SK-N-SH (cell line): ENCODE data around the gene ZNF511. TPM values are rescaled to one million over a fixed set of nuclear protein-coding genes. Genes with fewer than 3 reads are reported as not detected.

ENCODE experiments used
- CTCF ChIA-PET: fragments of 300-600, 350-600 bp; formaldehyde crosslinking; extraction: SDS; loops from one replicate; lab custom pipeline; 2021; lab: Yijun Ruan, JAX
- POLR2A ChIA-PET: fragments of 350-600 bp; sonication (Branson Sonifier 250); formaldehyde crosslinking; extraction: SDS; loops from one replicate; lab custom pipeline; 2020; ENCODE audit warnings: antibody characterized with exemption, inconsistent platforms; lab: Yijun Ruan, JAX
- DNase-seq: peaks from one replicate; pipeline ENCODE4 v3.0.0; 2012
- H2AFZ ChIP-seq: fragments of 200-600 bp; sonication (generic); 2 replicates; pipeline ENCODE4 v1.8.1; 2016; ENCODE audit warnings: antibody characterized with exemption, mild to moderate bottlenecking, low read depth
- H3F3A ChIP-seq: fragments of 200-600 bp; sonication (generic); replicated peaks from 2 replicates; pipeline ENCODE3; 2016; ENCODE audit warnings: antibody characterized with exemption, mild to moderate bottlenecking; ENCODE audit not compliant: insufficient read depth
- H3K27ac ChIP-seq, 2 experiments: fragments of 200-500 bp in 1 of 2; fragments of 200-600 bp in 1 of 2; sonication (Bioruptor generic) in 1 of 2; sonication (generic), shearing (Covaris generic) in 1 of 2; 2 replicates each; pipeline versions ENCODE4 v1.5.1 to v1.6.1; 2014 to 2016; ENCODE audit warnings: low read depth in 2 of 2, inconsistent platforms in 1 of 2, low read length in 1 of 2, mild to moderate bottlenecking in 1 of 2, mixed read lengths in 1 of 2
- H3K27me3 ChIP-seq: fragments of 200-600 bp; sonication (generic), shearing (Covaris generic); 2 replicates; pipeline ENCODE4 v1.6.1; 2016; ENCODE audit warnings: mixed run types; ENCODE audit not compliant: insufficient read depth
- H3K36me3 ChIP-seq, 2 experiments: fragments of 200-500 bp in 1 of 2; fragments of 200-600 bp in 1 of 2; sonication (Bioruptor generic) in 1 of 2; sonication (generic) in 1 of 2; replicated peaks in 1 of 2; 2 replicates each; pipeline versions ENCODE3 to v1.5.1; 2014 to 2016; ENCODE audit warnings: low read length in 1 of 2, mild to moderate bottlenecking in 1 of 2; ENCODE audit not compliant: insufficient read depth in 2 of 2, control insufficient read depth in 1 of 2
- H3K4me1 ChIP-seq, 2 experiments: fragments of 200-500 bp in 1 of 2; fragments of 200-600 bp in 1 of 2; sonication (Bioruptor generic) in 1 of 2; sonication (generic), shearing (Covaris generic) in 1 of 2; 2 replicates each; pipeline versions ENCODE4 v1.5.1 to v1.6.1; 2014 to 2016; ENCODE audit warnings: low read depth in 1 of 2, low read length in 1 of 2, mixed run types in 1 of 2; ENCODE audit not compliant: insufficient read depth in 2 of 2, control insufficient read depth in 1 of 2
- H3K4me2 ChIP-seq: fragments of 200-600 bp; sonication (generic), shearing (Covaris generic); 2 replicates; pipeline ENCODE4 v1.6.1; 2017; ENCODE audit warnings: mixed run types
- H3K4me3 ChIP-seq, 2 experiments: fragments of 200-500 bp in 1 of 2; fragments of 200-600 bp in 1 of 2; sonication (Bioruptor generic) in 1 of 2; sonication (generic), shearing (Covaris generic) in 1 of 2; 2 replicates each; pipeline versions ENCODE4 v1.5.1 to v1.8.1; 2014 to 2016; ENCODE audit warnings: low read depth in 2 of 2, inconsistent platforms in 1 of 2, low read length in 1 of 2, mild to moderate bottlenecking in 1 of 2, mixed read lengths in 1 of 2, moderate library complexity in 1 of 2
- H3K79me2 ChIP-seq: fragments of 200-600 bp; sonication (generic); 2 replicates; pipeline ENCODE4 v1.8.1; 2017; ENCODE audit warnings: mild to moderate bottlenecking; ENCODE audit not compliant: insufficient read depth
- H3K9ac ChIP-seq: fragments of 200-600 bp; sonication (generic); 2 replicates; pipeline ENCODE4 v1.6.1; 2017; ENCODE audit warnings: mixed run types
- H3K9me2 ChIP-seq: fragments of 200-600 bp; sonication (generic); 2 replicates; pipeline ENCODE4 v1.6.1; 2017; ENCODE audit warnings: mixed run types
- H3K9me3 ChIP-seq: fragments of 200-600 bp; sonication (generic); 2 replicates; pipeline ENCODE4 v1.6.1; 2017; ENCODE audit warnings: mixed run types, mild to moderate bottlenecking, moderate library complexity
- H4K20me1 ChIP-seq: fragments of 200-600 bp; sonication (generic); 2 replicates; pipeline ENCODE4 v1.6.1; 2017; ENCODE audit warnings: mild to moderate bottlenecking, mixed run types; ENCODE audit not compliant: insufficient read depth
- FOSL2 ChIP-seq: IDR thresholded peaks from 2 replicates; pipeline ENCODE4 v1.4.0; 2012; ENCODE audit warnings: low read depth, mild to moderate bottlenecking, moderate library complexity, borderline replicate concordance
- FOXJ3 ChIP-seq: sonication (generic); formaldehyde crosslinking; IDR thresholded peaks from 2 replicates; pipeline ENCODE4 v1.5.1; 2020; ENCODE audit warnings: mild to moderate bottlenecking, missing genetic modification reagents
- FOXM1 ChIP-seq: IDR thresholded peaks from 2 replicates; pipeline ENCODE4 v1.4.0; 2012; ENCODE audit warnings: low read depth, mild to moderate bottlenecking
- GABPA ChIP-seq: IDR thresholded peaks from 2 replicates; pipeline ENCODE4 v1.4.0; 2012; ENCODE audit warnings: low read depth, mild to moderate bottlenecking
- MEF2A ChIP-seq: IDR thresholded peaks from 2 replicates; pipeline ENCODE4 v1.4.0; 2012; ENCODE audit warnings: low read depth, borderline replicate concordance
- MXI1 ChIP-seq: IDR thresholded peaks from 2 replicates; pipeline ENCODE4 v1.6.1; 2012; ENCODE audit warnings: mild to moderate bottlenecking, low read depth, low read length, improper control_type of control experiment
- NFIC ChIP-seq: IDR thresholded peaks from 2 replicates; pipeline ENCODE4 v1.4.0; 2012; ENCODE audit warnings: borderline replicate concordance
- POLR2AphosphoS5 ChIP-seq: IDR thresholded peaks from 2 replicates; pipeline ENCODE4 v1.6.1; 2012; ENCODE audit warnings: low read depth, low read length
- RFX5 ChIP-seq: IDR thresholded peaks from 2 replicates; pipeline ENCODE4 v1.6.1; 2012; ENCODE audit warnings: mild to moderate bottlenecking, improper control_type of control experiment, low read length
- SIN3A ChIP-seq: IDR thresholded peaks from 2 replicates; pipeline ENCODE4 v1.6.1; 2012; ENCODE audit warnings: low read depth, mild to moderate bottlenecking, low read length, moderate library complexity, borderline replicate concordance
- SMC3 ChIP-seq: IDR thresholded peaks from 2 replicates; pipeline ENCODE4 v1.6.1; 2012; ENCODE audit warnings: low read depth, low read length, improper control_type of control experiment
- TAF1 ChIP-seq: IDR thresholded peaks from 2 replicates; pipeline ENCODE4 v1.6.1; 2012; ENCODE audit warnings: low read depth, mild to moderate bottlenecking, low read length, moderate library complexity, borderline replicate concordance
- TCF12 ChIP-seq: IDR thresholded peaks from 2 replicates; pipeline ENCODE4 v1.4.0; 2012
- WGBS: methylation state at CpG from one replicate; pipeline ENCODE4 v1.1.6; 2017; ENCODE audit warnings: low lambda C conversion rate; 5-methylcytosine and 5-hydroxymethylcytosine counted together
- polyA plus RNA-seq, 3 experiments: library from polyadenylated mRNA; depleted of rRNA; stranded (reverse); fragments of >200 nt; gene quantifications; 2 replicates each; pipeline ENCODE4 v1.2.3, GENCODE V29; 2012
- TF ChIP-seq, protein P1 (sequence below): IDR thresholded peaks from 2 replicates; pipeline ENCODE4 v1.4.0; 2012; ENCODE audit warnings: low read depth, borderline replicate concordance
- TF ChIP-seq, protein P2 (sequence below): fragments of 150-350 bp; IDR thresholded peaks from 2 replicates; pipeline ENCODE4 v1.6.1; 2017; ENCODE audit warnings: antibody characterized with exemption, low read length, low read depth, borderline replicate concordance

Gene ZNF511
- polyA plus RNA-seq, 1 of the 3 experiments (the other 2 are of a cell fraction), result 62.3 TPM

- peaks cover 0 to 2% of the 10 kb centered on the region in 2 experiments; a peak in 2 of 4 replicates for H3K4me1 ChIP-seq
- WGBS, result 0% methylated on average over 9 of the region's 75 CpGs
- no peaks in the 10 kb centered on the region for H4K20me1 ChIP-seq
- peak; percentile 67 for DNase-seq
- H3K9me3 ChIP-seq, result no peaks in the 10 kb centered on the region
- no peak for TF ChIP-seq TAF1
- TF ChIP-seq SMC3, result no peak
- TF ChIP-seq MXI1, result no peak
- no peak for TF ChIP-seq NFIC
- TF ChIP-seq, all 33 proteins: peak for 0
- Histone ChIP-seq H3K36me3 (no peaks in the 10 kb centered on the region), H2AFZ (no peak overlapping the region), H3K9ac (no peak overlapping the region), H3K27me3 (peaks cover 65% of the 10 kb centered on the region), H3K79me2 (no peaks in the 10 kb centered on the region), H3K9me2 (no peaks in the 10 kb centered on the region), H3F3A (no peaks in the 10 kb centered on the region), H3K27ac (no peak overlapping the region), H3K4me3 (peak overlapping the region; percentile 30 to 46; a peak in 3 of 4 replicates), H3K4me2 (peak overlapping the region; percentile 79)
- POLR2A ChIA-PET, result interaction anchor here (1.1 to 1.5 kb wide), 2 partner anchors 10 to 12 kb away, joined by 4 to 6 read pairs; partner anchors contain the start of gene PRAP1
- CTCF ChIA-PET, result interaction anchor here (1.0 to 1.4 kb wide), 5 partner anchors 11 to 28 kb away, joined by 3 to 4 read pairs (median 3); partner anchors contain the start of genes FUOM and PRAP1
Observed at GRCh38 chr10:133335246-133336117, 26.8 kb downstream of the ZNF511 start.

DNA sequence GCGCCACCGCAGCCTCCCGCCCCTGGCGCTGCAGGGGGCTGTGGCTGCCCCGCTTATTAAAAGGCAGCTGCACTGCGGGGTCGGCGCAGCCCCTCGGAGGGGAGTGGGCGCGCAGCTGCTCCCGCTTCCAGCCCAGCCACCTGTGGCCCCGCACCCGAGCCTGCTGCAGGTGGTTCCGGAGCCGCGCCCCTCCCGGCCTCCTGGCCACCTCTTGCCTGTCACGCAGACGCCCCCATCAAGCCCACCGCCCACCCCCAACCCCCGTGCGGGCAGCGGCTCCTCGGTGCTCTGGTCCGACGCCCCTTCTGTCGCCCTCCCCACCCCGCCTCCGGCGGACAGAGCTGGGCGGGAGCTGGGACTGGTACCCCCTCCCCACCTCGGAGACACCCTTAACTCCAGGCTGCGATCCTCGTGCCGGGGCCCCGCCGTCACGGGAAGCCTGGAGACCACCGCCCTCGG, 27.4 kb downstream of the ZNF511 start:
- Histone ChIP-seq H3K4me1 (peaks cover 0 to 2% of the 10 kb centered on the region in 2 experiments; a peak in 2 of 4 replicates), H3K4me3 (no peak overlapping the region; a peak in 1 of 4 replicates), H3K27me3 (peaks cover 66% of the 10 kb centered on the region), H3K9me2 (no peaks in the 10 kb centered on the region), H3F3A (no peaks in the 10 kb centered on the region), H3K36me3 (no peaks in the 10 kb centered on the region), H3K27ac (no peak overlapping the region), H2AFZ (no peak overlapping the region), H3K4me2 (peak overlapping the region; percentile 79; the same call in 1 of the 2 replicates), H3K79me2 (no peaks in the 10 kb centered on the region), H3K9me3 (no peaks in the 10 kb centered on the region), H4K20me1 (no peaks in the 10 kb centered on the region), H3K9ac (no peak overlapping the region)
- POLR2A ChIA-PET, result interaction anchor here (0.6 to 1.5 kb wide), 2 partner anchors 11 to 13 kb away, joined by 3 to 6 read pairs; no protein-coding TSS in a partner anchor
- CTCF ChIA-PET, result interaction anchor here (1.2 to 1.4 kb wide), 2 partner anchors 12 to 21 kb away, joined by 3 to 4 read pairs; partner anchors contain the start of gene FUOM
- WGBS, result 3% methylated on average over 13 of the region's 41 CpGs
- no peak for TF ChIP-seq RFX5
- TF ChIP-seq FOSL2, result no peak
- TF ChIP-seq, protein P1, sequence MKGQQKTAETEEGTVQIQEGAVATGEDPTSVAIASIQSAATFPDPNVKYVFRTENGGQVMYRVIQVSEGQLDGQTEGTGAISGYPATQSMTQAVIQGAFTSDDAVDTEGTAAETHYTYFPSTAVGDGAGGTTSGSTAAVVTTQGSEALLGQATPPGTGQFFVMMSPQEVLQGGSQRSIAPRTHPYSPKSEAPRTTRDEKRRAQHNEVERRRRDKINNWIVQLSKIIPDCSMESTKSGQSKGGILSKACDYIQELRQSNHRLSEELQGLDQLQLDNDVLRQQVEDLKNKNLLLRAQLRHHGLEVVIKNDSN, result no peak
- TF ChIP-seq TAF1, result no peak
- TF ChIP-seq FOXJ3 (CRISPR knock-in tag), result no peak
- no peak for TF ChIP-seq POLR2AphosphoS5
- TF ChIP-seq TCF12, result no peak
- TF ChIP-seq FOXM1, result no peak
- TF ChIP-seq, protein P2, sequence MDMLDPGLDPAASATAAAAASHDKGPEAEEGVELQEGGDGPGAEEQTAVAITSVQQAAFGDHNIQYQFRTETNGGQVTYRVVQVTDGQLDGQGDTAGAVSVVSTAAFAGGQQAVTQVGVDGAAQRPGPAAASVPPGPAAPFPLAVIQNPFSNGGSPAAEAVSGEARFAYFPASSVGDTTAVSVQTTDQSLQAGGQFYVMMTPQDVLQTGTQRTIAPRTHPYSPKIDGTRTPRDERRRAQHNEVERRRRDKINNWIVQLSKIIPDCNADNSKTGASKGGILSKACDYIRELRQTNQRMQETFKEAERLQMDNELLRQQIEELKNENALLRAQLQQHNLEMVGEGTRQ, result no peak
- TF ChIP-seq MEF2A, result no peak
- TF ChIP-seq SIN3A, result no peak
- TF ChIP-seq GABPA, result no peak
- no peak for DNase-seq
